Tibial nerve (tissue), 4 donors: ENCODE measurements around the gene LSS. TPM values are rescaled to one million over a fixed set of nuclear protein-coding genes. Genes with fewer than 3 reads are reported as not detected.
"Not testable (repeated sequence)": the region's sequence is repeated elsewhere in the genome, so short reads cannot be mapped to it uniquely, and the experiment has no call there.

Source experiments
- DNase-seq, 2 donors: peaks; one replicate each; pipeline ENCODE4 v3.0.0-alpha.2; 2019; ENCODE audit warnings: low spot score in 2 of 2
- H3K27ac ChIP-seq, 4 donors: fragments of 200-600 bp; sonication (generic) in 3 of 4; one replicate each; pipeline ENCODE4 v1.5.1; 2017 to 2019; ENCODE audit warnings: mild to moderate bottlenecking in 1 of 4
- H3K27me3 ChIP-seq, 2 donors: fragments of 200-600 bp; sonication (generic) in 1 of 2; one replicate each; pipeline versions ENCODE4 v1.5.1 to v1.6.0; 2017 to 2019
- H3K36me3 ChIP-seq, 3 donors: fragments of 200-600 bp; sonication (generic); one replicate each; pipeline ENCODE4 v1.5.1; 2018 to 2019
- H3K4me1 ChIP-seq, 4 donors: fragments of 200-600 bp; sonication (generic) in 3 of 4; one replicate each; pipeline ENCODE4 v1.5.1; 2017 to 2019
- H3K4me3 ChIP-seq, 4 donors: fragments of 200-600 bp; sonication (generic) in 3 of 4; one replicate each; pipeline ENCODE4 v1.5.1; 2017 to 2019; ENCODE audit warnings: mild to moderate bottlenecking in 1 of 4, moderate library complexity in 1 of 4
- H3K9me3 ChIP-seq, 4 donors: fragments of 200-600 bp; sonication (generic) in 3 of 4; one replicate each; pipeline ENCODE4 v1.5.1; 2017 to 2019
- EP300 ChIP-seq, 2 donors: sonication (generic); formaldehyde crosslinking; IDR thresholded peaks; one replicate each; pipeline ENCODE4 v1.6.1; 2017; ENCODE audit warnings: antibody characterized with exemption in 2 of 2, mild to moderate bottlenecking in 1 of 2
- POLR2A ChIP-seq, 2 donors: fragments of 450-650 bp; IDR thresholded peaks; one replicate each; pipeline ENCODE4 v1.6.1; 2017; ENCODE audit warnings: antibody characterized with exemption in 2 of 2, mild to moderate bottlenecking in 2 of 2, moderate library complexity in 2 of 2
- WGBS, 2 donors: methylation state at CpG; one replicate each; pipeline ENCODE4 v1.1.5; 2018; 5-methylcytosine and 5-hydroxymethylcytosine counted together
- total RNA-seq, 4 donors: library from RNA; depleted of rRNA; stranded (reverse); fragments of >200 nt; gene quantifications; one replicate each; pipeline ENCODE4 v1.1.0, GENCODE V29; 2016
- TF ChIP-seq, protein P1 (sequence below), 5 experiments: fragments of 200-600 bp in 3 of 5; fragments of 450-650 bp in 2 of 5; sonication (generic) in 3 of 5; IDR thresholded peaks; one replicate each; pipeline ENCODE4 v1.5.1; 2016 to 2019; ENCODE audit warnings: antibody characterized with exemption in 5 of 5, mild to moderate bottlenecking in 3 of 5, moderate library complexity in 2 of 5

Gene LSS
- total RNA-seq, 4 donors from 2014 or later: 69.3 to 132 (median 80.6) TPM

DNA sequence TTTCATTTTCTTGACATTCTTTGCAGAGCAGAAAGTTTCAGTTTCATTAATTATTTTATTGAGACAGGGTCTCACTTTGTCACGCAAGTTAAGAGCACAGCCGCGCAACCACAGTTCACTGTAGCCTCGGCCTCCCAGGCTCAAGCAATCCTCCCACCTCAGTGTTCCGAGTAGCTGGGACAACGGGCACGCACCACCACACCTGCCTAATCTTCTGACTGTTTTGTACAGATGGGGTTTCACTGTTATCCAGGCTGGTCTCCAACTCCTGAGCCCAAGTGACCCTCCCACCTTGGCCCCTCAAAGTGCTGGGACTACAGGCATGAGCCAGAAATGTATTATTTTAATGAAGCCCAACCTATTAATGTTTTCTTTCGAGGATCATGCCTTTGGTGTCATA lies 41.3 kb downstream of the LSS start:
- Histone ChIP-seq H3K9me3 (no peaks in the 10 kb centered on the region), H3K36me3 (peaks cover 0 to 32% (median 3%) of the 10 kb centered on the region in 3 donors), H3K4me3 (no peak overlapping the region), H3K4me1 (peaks cover 0 to 9% (median 2%) of the 10 kb centered on the region in 4 donors), H3K27me3 (no peaks in the 10 kb centered on the region), H3K27ac (no peak overlapping the region)
- WGBS, 2 donors: 93 to 97% methylated on average over 8 of the region's 8 CpGs
- DNase-seq: no peak
- TF ChIP-seq, protein P1, sequence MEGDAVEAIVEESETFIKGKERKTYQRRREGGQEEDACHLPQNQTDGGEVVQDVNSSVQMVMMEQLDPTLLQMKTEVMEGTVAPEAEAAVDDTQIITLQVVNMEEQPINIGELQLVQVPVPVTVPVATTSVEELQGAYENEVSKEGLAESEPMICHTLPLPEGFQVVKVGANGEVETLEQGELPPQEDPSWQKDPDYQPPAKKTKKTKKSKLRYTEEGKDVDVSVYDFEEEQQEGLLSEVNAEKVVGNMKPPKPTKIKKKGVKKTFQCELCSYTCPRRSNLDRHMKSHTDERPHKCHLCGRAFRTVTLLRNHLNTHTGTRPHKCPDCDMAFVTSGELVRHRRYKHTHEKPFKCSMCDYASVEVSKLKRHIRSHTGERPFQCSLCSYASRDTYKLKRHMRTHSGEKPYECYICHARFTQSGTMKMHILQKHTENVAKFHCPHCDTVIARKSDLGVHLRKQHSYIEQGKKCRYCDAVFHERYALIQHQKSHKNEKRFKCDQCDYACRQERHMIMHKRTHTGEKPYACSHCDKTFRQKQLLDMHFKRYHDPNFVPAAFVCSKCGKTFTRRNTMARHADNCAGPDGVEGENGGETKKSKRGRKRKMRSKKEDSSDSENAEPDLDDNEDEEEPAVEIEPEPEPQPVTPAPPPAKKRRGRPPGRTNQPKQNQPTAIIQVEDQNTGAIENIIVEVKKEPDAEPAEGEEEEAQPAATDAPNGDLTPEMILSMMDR (IDR thresholded peaks at IDR 0.05): no peak
- TF ChIP-seq EP300 (IDR thresholded peaks at IDR 0.05): no peak
- no peak for TF ChIP-seq POLR2A (IDR thresholded peaks at IDR 0.05)

DNA sequence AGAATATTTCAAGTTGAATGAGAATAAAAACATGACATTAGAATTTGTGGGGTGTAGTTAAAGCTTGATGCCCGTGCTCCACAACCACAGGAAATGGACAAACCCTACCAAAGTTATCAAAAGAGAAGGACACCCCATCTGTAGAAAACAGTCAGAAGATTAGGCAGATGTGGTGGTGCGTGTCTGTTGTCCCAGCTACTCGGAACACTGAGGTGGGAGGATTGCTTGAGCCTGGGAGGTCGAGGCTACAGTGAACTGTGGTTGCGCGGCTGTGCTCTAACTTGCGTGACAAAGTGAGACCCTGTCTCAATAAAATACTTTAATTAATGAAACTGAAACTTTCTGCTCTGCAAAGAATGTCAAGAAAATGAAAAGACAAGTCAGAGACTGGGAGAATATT lies 42.9 kb downstream of the LSS start:
- H3K4me1 ChIP-seq: peaks cover 0 to 6% (median 2%) of the 10 kb centered on the region in 4 donors
- no peaks in the 10 kb centered on the region for H3K9me3 ChIP-seq
- DNase-seq: no peak
- no peaks in the 10 kb centered on the region for H3K27me3 ChIP-seq
- peak overlapping the region in 1 of 4 donors; percentile 88 for H3K27ac ChIP-seq
- H3K4me3 ChIP-seq: peak overlapping the region in 1 of 4 donors; percentile 54
- 77 to 80% methylated on average over 7 of the region's 7 CpGs for WGBS, 2 donors
- TF ChIP-seq POLR2A (IDR thresholded peaks at IDR 0.05): no peak
- TF ChIP-seq EP300 (IDR thresholded peaks at IDR 0.05): no peak
- TF ChIP-seq, protein P1 (IDR thresholded peaks at IDR 0.05): no peak
- peaks cover 0 to 17% (median 0%) of the 10 kb centered on the region in 3 donors for H3K36me3 ChIP-seq

DNA sequence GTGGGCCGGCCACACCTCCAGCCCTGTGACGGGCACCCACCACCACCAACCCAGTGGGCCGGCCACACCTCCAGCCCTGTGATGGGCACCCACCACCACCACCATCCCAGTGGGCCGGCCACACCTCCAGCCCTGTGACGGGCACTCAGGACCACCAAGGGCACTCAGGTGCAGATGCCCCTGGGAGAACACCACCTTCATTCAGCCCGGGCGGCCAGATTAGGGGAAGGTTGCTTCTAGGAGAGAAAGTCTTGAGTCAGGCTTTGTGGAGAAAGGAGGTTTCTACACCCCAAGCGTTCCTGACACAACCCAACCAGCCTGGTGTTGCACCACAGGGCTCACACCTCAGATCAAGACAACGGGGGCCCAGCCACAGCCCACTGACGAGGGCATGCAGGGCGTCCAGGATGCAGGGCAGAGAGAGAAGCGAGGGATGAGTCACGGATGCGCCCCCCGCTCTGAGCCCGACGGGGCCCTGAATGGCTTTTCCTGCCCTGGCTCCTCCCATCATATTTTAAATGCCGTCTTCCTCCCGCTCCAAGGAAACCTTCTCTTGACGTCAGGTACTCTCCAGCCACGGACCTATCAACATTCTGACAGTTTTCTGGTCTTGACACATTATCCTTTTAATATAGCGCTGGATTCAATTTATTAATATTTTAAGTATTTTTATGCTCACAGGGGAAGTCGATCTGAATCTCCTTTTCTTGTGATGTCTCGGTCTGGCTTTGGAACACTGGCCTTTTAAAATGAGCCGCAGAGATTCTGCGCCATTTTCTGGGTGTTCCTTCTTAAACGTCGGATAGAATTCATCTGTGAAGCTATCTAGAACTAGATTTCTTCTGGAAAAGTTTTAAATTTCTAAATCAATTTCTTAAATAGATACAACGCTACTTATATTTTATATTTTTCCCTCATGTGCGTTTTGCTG lies 43.7 kb downstream of the LSS start:
- TF ChIP-seq EP300 (IDR thresholded peaks at IDR 0.05) (peak in 1 of 2 donors; percentile 34), POLR2A (IDR thresholded peaks at IDR 0.05) (peak in 1 of 2 donors; percentile 35)
- TF ChIP-seq, protein P1 (IDR thresholded peaks at IDR 0.05): no peak
- Histone ChIP-seq H3K4me3 (peak overlapping the region; percentile 21 to 76 (median 50)), H3K36me3 (peaks cover 0 to 9% (median 0%) of the 10 kb centered on the region in 3 donors), H3K27me3 (no peaks in the 10 kb centered on the region), H3K27ac (peak overlapping the region; percentile 13 to 88 (median 65)), H3K9me3 (no peaks in the 10 kb centered on the region), H3K4me1 (peaks cover 0 to 6% (median 2%) of the 10 kb centered on the region in 4 donors)
- 12 to 45% methylated on average over 22 to 30 of the region's 30 CpGs for WGBS, 2 donors
- peak; percentile 32 to 71 for DNase-seq

DNA sequence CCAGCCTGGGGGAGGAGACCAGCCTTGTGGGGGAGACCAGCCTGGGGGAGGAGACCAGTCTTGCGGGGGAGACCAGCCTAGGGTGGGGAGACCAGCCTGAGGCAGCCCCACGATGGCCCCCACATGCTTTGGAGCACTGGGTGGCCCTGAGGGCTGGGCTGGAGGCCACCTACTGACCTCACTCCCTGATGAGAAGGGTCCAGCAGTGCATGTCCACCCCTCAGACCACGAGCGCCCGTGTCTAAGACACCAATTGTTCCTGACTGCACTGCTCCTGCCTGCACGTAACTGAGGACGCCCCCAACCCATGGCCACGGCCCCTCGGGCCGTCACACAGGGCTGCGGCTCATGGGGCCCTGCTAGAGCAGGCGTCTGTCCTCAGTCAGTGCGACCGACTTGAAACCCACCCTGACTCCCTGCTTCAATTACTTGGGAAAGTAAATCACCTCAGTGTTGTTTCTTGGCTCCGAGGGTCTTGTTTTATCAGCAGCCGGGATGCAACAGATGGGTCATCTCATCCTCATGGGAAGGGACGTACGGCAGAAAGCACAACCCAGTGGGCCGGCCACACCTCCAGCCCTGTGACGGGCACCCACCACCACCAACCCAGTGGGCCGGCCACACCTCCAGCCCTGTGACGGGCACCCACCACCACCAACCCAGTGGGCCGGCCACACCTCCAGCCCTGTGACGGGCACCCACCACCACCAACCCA lies 44.5 kb downstream of the LSS start, which contains the start of gene SPATC1L:
TSS of gene SPATC1L (minus strand) at position 550 of the 715 bp plus-strand sequence. CDS start 1,643 bp downstream, outside the sequence.
- no peaks in the 10 kb centered on the region for H3K9me3 ChIP-seq
- no peaks in the 10 kb centered on the region for H3K27me3 ChIP-seq
- 1 to 36% methylated on average over 18 to 20 of the region's 24 CpGs for WGBS, 2 donors
- peak within 1 kb of the TSS; percentile 46 to 76 (median 54) for H3K4me3 ChIP-seq
- peaks cover 0 to 6% (median 2%) of the 10 kb centered on the region in 4 donors for H3K4me1 ChIP-seq
- H3K36me3 ChIP-seq: peaks cover 0 to under 1% (median 0%) of the 10 kb centered on the region in 3 donors
- TF ChIP-seq, protein P1 (IDR thresholded peaks at IDR 0.05): no peak
- no peak for TF ChIP-seq POLR2A (IDR thresholded peaks at IDR 0.05)
- no peak for TF ChIP-seq EP300 (IDR thresholded peaks at IDR 0.05)
- peak in 1 of 2 donors; percentile 40 for DNase-seq
- H3K27ac ChIP-seq: peak within 1 kb of the TSS; percentile 13 to 88 (median 65)

DNA sequence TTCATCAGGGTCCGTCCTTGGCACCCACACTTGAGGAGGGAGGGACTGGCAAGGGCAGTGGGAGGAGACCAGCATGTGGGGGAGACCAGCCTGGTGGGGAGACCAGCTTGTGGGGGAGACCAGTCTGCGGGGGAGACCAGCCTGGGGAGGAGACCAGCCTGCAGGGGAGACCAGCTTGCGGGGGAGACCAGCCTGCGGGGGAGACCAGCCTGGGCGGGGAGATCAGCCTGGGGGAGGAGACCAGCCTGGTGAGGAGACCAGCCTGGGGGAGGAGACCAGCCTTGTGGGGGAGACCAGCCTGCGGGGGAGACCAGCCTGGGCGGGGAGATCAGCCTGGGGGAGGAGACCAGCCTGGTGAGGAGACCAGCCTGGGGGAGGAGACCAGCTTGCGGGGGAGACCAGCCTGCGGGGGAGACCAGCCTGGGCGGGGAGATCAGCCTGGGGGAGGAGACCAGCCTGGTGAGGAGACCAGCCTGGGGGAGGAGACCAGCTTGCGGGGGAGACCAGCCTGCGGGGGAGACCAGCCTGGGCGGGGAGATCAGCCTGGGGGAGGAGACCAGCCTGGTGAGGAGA lies 45.2 kb downstream of the LSS start:
- 36% methylated on average over 2 of the region's 13 CpGs; no CpG with 5 or more reads in 1 of the 2 donors for WGBS, 2 donors
- not testable (repeated sequence) for DNase-seq, H3K4me1 ChIP-seq, H3K27me3 ChIP-seq, H3K27ac ChIP-seq, H3K4me3 ChIP-seq, H3K36me3 ChIP-seq, H3K9me3 ChIP-seq
